ENCODE results near the gene PROM1. TPM values are rescaled to one million over a fixed set of nuclear protein-coding genes. Genes with fewer than 3 reads are reported as not detected.
A peak's percentile ranks its signal among the peaks of the same experiment; 100 is the strongest.

The PROM1 gene
- total and polyA plus RNA-seq, 2 donors (not counting 1 experiment from before 2014, with no cell fraction given), result 0.10 to 0.17 TPM

DNA sequence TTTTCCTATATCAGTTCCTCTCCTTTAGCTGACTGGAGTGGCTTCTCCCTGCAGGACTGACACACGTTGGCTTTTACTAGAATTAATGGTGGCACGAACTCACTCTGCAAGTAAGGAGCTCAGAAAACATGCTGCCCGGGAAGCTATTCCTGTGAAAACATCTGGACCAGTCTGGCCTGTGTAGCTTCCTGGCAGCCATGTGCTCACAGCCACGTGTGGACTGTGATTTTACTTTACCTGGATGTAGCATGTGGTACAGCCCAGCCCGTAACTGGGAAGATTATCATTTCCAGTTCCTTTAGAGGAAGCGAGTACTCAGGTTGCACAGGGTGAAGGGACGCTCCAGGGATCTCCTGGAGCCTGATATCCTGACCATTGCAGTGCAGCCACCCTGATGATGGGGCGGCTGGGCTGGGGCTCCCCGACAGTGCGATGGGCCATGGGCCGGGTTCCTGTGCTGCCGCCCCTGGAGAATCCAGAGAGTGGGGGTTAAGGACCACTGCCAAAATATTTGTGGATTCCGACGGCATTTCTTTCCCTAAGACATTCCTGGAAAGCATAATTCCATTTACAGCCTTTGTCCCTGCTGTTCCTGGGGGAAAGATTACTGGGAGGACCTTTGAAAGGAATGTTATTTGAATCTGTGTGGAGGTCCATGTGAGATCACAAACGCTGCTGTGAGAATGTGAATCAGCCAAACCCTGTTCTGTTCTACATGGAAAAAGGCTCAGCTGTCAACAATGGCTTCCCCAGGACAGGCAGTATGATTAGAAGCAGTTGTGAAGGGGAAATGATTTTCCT, 35.0 kb downstream of the PROM1 start:
- H2AFZ ChIP-seq (ENCODE audit: low read length), result no peak overlapping the region
- H3K79me2 ChIP-seq (ENCODE audit: control insufficient read depth, insufficient read depth, low read length), result no peaks in the 10 kb centered on the region
- H3K9ac ChIP-seq (ENCODE audit: insufficient read depth, low read length), result no peak overlapping the region
- H3K27ac ChIP-seq (ENCODE audit: insufficient read depth, low read length), result no peak overlapping the region
- no peaks in the 10 kb centered on the region for H3K9me3 ChIP-seq (ENCODE audit: control insufficient read depth, insufficient read depth, low read depth, low read length)
- H4K20me1 ChIP-seq (ENCODE audit: control insufficient read depth, extremely low read depth, insufficient read depth, low read length), result no peaks in the 10 kb centered on the region
- TF ChIP-seq, protein P1, sequence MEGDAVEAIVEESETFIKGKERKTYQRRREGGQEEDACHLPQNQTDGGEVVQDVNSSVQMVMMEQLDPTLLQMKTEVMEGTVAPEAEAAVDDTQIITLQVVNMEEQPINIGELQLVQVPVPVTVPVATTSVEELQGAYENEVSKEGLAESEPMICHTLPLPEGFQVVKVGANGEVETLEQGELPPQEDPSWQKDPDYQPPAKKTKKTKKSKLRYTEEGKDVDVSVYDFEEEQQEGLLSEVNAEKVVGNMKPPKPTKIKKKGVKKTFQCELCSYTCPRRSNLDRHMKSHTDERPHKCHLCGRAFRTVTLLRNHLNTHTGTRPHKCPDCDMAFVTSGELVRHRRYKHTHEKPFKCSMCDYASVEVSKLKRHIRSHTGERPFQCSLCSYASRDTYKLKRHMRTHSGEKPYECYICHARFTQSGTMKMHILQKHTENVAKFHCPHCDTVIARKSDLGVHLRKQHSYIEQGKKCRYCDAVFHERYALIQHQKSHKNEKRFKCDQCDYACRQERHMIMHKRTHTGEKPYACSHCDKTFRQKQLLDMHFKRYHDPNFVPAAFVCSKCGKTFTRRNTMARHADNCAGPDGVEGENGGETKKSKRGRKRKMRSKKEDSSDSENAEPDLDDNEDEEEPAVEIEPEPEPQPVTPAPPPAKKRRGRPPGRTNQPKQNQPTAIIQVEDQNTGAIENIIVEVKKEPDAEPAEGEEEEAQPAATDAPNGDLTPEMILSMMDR (conservative IDR thresholded peaks at IDR 0.05 in 1 of 2, IDR thresholded peaks at IDR 0.05 in 1 of 2; ENCODE audit: low read depth in 1 of 2, low read length in 2 of 2), result no peak
- TF ChIP-seq EZH2 (IDR thresholded peaks at IDR 0.05; ENCODE audit: low read length, missing control alignments), result no peak
- peaks cover 5% of the 10 kb centered on the region for H3K27me3 ChIP-seq (ENCODE audit: control insufficient read depth, insufficient read depth, low read length)
- peak in 1 of 2 donors; percentile 49 for DNase-seq (ENCODE audit: low read depth in 2 of 2)
- H3K4me1 ChIP-seq (ENCODE audit: control insufficient read depth, extremely low read depth, insufficient read depth, low read length), result no peaks in the 10 kb centered on the region
- no peak overlapping the region for H3K4me3 ChIP-seq (replicated peaks in 1 of 4; ENCODE audit: control extremely low read depth in 1 of 4, insufficient read depth in 1 of 4, low read depth in 3 of 4, low read length in 4 of 4)
- H3K4me2 ChIP-seq (ENCODE audit: extremely low read depth, insufficient read depth, low read length), result no peak overlapping the region
- H3K36me3 ChIP-seq (ENCODE audit: control insufficient read depth, insufficient read depth, low read length), result no peaks in the 10 kb centered on the region

- DNase-seq (ENCODE audit: low read depth in 2 of 2), result no peak
- H2AFZ ChIP-seq (ENCODE audit: low read length), result no peak overlapping the region
- H3K4me3 ChIP-seq (replicated peaks in 1 of 4; ENCODE audit: control extremely low read depth in 1 of 4, insufficient read depth in 1 of 4, low read depth in 3 of 4, low read length in 4 of 4), result no peak overlapping the region
- peaks cover 2% of the 10 kb centered on the region for H3K27me3 ChIP-seq (ENCODE audit: control insufficient read depth, insufficient read depth, low read length)
- H3K36me3 ChIP-seq (ENCODE audit: control insufficient read depth, insufficient read depth, low read length), result no peaks in the 10 kb centered on the region
- no peak for TF ChIP-seq EZH2 (IDR thresholded peaks at IDR 0.05; ENCODE audit: low read length, missing control alignments)
- TF ChIP-seq, protein P1 (conservative IDR thresholded peaks at IDR 0.05 in 1 of 2, IDR thresholded peaks at IDR 0.05 in 1 of 2; ENCODE audit: low read depth in 1 of 2, low read length in 2 of 2), result no peak
- H4K20me1 ChIP-seq (ENCODE audit: control insufficient read depth, extremely low read depth, insufficient read depth, low read length), result no peaks in the 10 kb centered on the region
- H3K4me2 ChIP-seq (ENCODE audit: extremely low read depth, insufficient read depth, low read length), result no peak overlapping the region
- H3K79me2 ChIP-seq (ENCODE audit: control insufficient read depth, insufficient read depth, low read length), result no peaks in the 10 kb centered on the region
- no peaks in the 10 kb centered on the region for H3K4me1 ChIP-seq (ENCODE audit: control insufficient read depth, extremely low read depth, insufficient read depth, low read length)
- H3K9ac ChIP-seq (ENCODE audit: insufficient read depth, low read length), result no peak overlapping the region
- no peak overlapping the region for H3K27ac ChIP-seq (ENCODE audit: insufficient read depth, low read length)
- H3K9me3 ChIP-seq (ENCODE audit: control insufficient read depth, insufficient read depth, low read depth, low read length), result no peaks in the 10 kb centered on the region
Observed at GRCh38 chr4:16045687-16046086, 38.1 kb downstream of the PROM1 start.

DNA sequence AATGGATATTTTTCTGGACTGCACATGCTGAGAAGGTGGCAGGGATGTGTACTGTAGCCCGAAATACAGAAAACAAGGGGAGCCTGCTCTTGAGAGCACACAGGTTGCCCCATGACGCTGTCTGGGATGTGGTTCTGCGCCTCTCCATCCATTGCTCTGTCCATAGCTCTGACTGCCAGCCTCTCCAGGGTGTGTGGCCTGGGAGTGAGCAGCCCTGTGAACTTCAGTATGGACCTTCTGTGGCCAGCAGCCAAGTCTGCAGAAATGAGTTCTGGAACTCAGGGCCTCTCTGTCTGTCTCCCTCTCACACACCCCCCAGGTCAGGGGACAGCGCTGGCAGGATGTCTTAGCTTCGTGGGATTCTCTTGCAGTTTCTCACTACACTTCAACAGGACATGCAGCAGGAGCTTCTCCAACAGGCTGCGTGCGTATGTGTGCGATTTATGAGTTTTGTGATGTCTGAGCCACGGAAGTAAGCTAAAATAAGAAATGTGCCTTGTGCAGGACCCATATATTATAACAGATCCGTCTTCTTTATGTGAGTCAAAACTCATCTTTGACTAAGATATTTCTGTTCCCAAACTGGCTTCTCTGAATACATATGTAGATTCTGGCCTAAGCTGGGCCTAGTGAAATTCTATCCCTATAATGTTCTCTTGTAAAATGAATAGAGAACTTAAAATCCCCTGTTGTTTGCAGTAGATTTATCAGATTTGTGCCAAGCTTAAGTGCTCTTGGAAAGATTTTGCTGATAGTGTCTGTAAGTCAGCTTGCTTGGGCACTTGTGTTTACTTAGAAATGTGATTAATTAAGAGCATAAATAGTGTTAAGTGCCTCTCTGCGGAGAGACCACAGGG, 40.0 kb downstream of the PROM1 start:
- peaks cover under 1% of the 10 kb centered on the region for H3K27me3 ChIP-seq (ENCODE audit: control insufficient read depth, insufficient read depth, low read length)
- no peak overlapping the region for H3K4me3 ChIP-seq (replicated peaks in 1 of 4; ENCODE audit: control extremely low read depth in 1 of 4, insufficient read depth in 1 of 4, low read depth in 3 of 4, low read length in 4 of 4)
- no peak overlapping the region for H3K9ac ChIP-seq (ENCODE audit: insufficient read depth, low read length)
- TF ChIP-seq, protein P1 (conservative IDR thresholded peaks at IDR 0.05 in 1 of 2, IDR thresholded peaks at IDR 0.05 in 1 of 2; ENCODE audit: low read depth in 1 of 2, low read length in 2 of 2), result no peak
- no peak for TF ChIP-seq EZH2 (IDR thresholded peaks at IDR 0.05; ENCODE audit: low read length, missing control alignments)
- H3K27ac ChIP-seq (ENCODE audit: insufficient read depth, low read length), result no peak overlapping the region
- no peaks in the 10 kb centered on the region for H4K20me1 ChIP-seq (ENCODE audit: control insufficient read depth, extremely low read depth, insufficient read depth, low read length)
- no peaks in the 10 kb centered on the region for H3K79me2 ChIP-seq (ENCODE audit: control insufficient read depth, insufficient read depth, low read length)
- H2AFZ ChIP-seq (ENCODE audit: low read length), result no peak overlapping the region
- DNase-seq (ENCODE audit: low read depth in 2 of 2), result no peak
- H3K9me3 ChIP-seq (ENCODE audit: control insufficient read depth, insufficient read depth, low read depth, low read length), result no peaks in the 10 kb centered on the region
- H3K4me2 ChIP-seq (ENCODE audit: extremely low read depth, insufficient read depth, low read length), result no peak overlapping the region
- H3K4me1 ChIP-seq (ENCODE audit: control insufficient read depth, extremely low read depth, insufficient read depth, low read length), result no peaks in the 10 kb centered on the region
- no peaks in the 10 kb centered on the region for H3K36me3 ChIP-seq (ENCODE audit: control insufficient read depth, insufficient read depth, low read length)

All from fibroblast of lung (primary cell).